NT2/D1 (cell line): ENCODE data around the gene ZFPL1.

Source experiments
- DNase-seq: peaks from one replicate; pipeline ENCODE4 v3.0.0-alpha.2; 2011; ENCODE audit warnings: low read depth, low spot score
- H3K27me3 ChIP-seq: 2 replicates; pipeline ENCODE4 v1.6.0; 2011; ENCODE audit warnings: mild to moderate bottlenecking; ENCODE audit not compliant: insufficient read length, insufficient read depth
- H3K36me3 ChIP-seq: 2 replicates; pipeline ENCODE4 v1.6.1; 2011; ENCODE audit warnings: mild to moderate bottlenecking, low read length, mixed read lengths; ENCODE audit not compliant: insufficient read depth, insufficient read length
- H3K4me1 ChIP-seq: 2 replicates; pipeline ENCODE4 v1.5.1; 2011; ENCODE audit not compliant: insufficient read depth, insufficient read length
- H3K4me3 ChIP-seq: 2 replicates; pipeline ENCODE4 v1.5.1; 2011; ENCODE audit warnings: low read depth; ENCODE audit not compliant: insufficient read length
- H3K9ac ChIP-seq: 2 replicates; pipeline ENCODE4 v1.6.0; 2011; ENCODE audit warnings: low read depth; ENCODE audit not compliant: insufficient read length
- H3K9me3 ChIP-seq: 2 replicates; pipeline ENCODE4 v1.5.1; 2011; ENCODE audit warnings: mild to moderate bottlenecking, low read length; ENCODE audit not compliant: insufficient read depth
- SUZ12 ChIP-seq: IDR thresholded peaks from 2 replicates; pipeline ENCODE4 v1.6.1; 2011; ENCODE audit not compliant: insufficient read length, insufficient read depth; ENCODE audit errors: extremely low read depth
- YY1 ChIP-seq: IDR thresholded peaks from 2 replicates; pipeline ENCODE4 v1.6.1; 2011; ENCODE audit not compliant: insufficient read length, insufficient read depth
- ZNF274 ChIP-seq: IDR thresholded peaks from 2 replicates; pipeline ENCODE4 v1.6.1; 2011; ENCODE audit warnings: mild to moderate bottlenecking, low read depth, low read length

The ZFPL1 gene

DNA sequence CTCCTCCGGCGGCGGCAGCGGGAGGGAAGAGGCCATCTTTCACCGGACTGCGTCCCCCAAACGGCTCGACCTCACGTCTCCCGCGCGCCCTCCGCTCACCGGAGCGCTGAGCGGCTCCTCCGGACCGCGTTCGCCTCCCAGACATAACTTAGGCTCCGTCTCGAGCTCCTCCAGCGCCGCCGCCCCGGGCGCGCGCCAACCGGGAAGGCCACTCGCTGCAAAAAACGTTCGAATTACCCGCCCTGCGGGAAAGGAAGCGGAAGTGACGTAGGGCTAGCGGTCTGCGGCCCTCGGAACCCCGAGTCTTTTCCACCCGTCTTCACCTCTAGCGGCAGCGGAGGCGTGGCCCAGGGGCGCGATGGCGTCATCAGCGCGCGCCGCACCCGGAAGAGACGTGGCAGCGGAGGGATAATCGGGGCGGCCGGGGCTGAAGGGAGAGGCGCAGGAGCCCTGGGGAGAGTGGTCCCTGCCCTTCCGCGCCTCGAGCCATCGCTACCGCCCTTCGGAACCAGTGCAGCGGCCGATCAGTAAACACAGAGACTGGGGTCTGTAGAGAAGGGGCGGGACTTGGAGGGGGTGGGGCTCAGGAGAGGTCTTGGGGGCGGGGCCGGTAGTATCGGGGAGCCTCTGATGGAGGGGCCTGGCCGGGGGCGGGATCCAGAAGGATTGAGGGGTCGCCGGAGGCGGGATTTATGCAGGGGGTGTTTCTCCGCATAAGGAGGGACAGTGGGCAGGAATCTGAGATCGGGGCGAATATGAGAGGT lies at the start of gene ZFPL1, which contains the start of gene CDCA5:
TSS of gene ZFPL1 (plus strand) at position 389 of the 764 bp plus-strand sequence. CDS start 477 bp downstream, outside the sequence.
TSS of gene CDCA5 (minus strand) at position 207 of the 764 bp plus-strand sequence. CDS start at position 145, 62 bp downstream.
- no peaks in the 10 kb centered on the region for H3K9me3 ChIP-seq
- H3K4me3 ChIP-seq, result peak within 1 kb of the TSS; percentile 75
- peak within 1 kb of the TSS; percentile 86 for H3K9ac ChIP-seq
- TF ChIP-seq SUZ12 (no peak), YY1 (no peak), ZNF274 (no peak)
- peaks cover 82% of the 10 kb centered on the region for H3K36me3 ChIP-seq
- peak; percentile 96 for DNase-seq
- no peaks in the 10 kb centered on the region for H3K4me1 ChIP-seq
- H3K27me3 ChIP-seq, result no peaks in the 10 kb centered on the region

DNA sequence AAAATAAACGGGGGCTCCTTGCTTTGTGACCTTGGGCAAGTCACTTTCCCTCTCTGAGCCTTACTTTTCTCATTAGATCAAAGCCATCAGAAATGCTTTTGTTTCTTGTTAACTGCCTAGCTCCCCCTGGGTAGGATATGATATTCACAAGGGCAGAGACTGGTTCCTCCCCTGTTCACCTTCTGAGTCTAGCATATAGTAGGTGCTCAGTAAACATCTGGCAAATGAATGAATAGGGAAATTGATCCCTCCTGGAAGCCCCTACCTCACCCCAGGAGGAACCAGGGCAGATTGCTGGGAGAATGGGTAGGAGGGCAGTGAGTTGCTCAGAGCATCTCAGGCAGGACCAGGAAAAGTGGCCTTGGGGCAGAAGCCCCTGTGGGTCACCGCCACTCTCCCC lies 49.6 kb upstream of the ZFPL1 start:
- H3K9ac ChIP-seq, result no peak overlapping the region
- DNase-seq, result no peak
- H3K9me3 ChIP-seq, result no peaks in the 10 kb centered on the region
- no peaks in the 10 kb centered on the region for H3K27me3 ChIP-seq
- TF ChIP-seq ZNF274 (no peak), YY1 (no peak), SUZ12 (no peak)
- H3K4me1 ChIP-seq, result no peaks in the 10 kb centered on the region
- H3K4me3 ChIP-seq, result no peak overlapping the region
- H3K36me3 ChIP-seq, result peaks cover 58% of the 10 kb centered on the region

DNA sequence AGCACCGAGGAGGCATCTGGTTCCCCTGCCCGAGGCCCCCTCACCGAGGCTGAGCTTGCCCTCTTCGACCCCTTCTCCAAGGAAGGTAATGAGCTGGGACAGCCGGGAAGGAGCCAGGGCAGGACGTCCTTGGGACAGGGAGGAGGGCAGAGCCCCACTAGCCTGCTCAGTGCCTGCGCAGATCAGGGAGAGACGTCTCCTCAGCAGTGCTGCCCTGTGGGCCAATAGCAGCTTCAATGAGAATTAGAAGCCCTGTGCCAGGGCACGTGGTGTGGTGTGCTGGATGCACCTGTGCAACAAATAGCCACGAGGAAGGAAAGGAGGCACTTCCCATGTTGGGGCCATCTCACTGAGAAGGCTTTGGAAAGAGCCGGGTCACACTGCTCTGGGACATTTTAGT lies 48.4 kb upstream of the ZFPL1 start:
- Histone ChIP-seq H3K4me1 (no peaks in the 10 kb centered on the region), H3K27me3 (no peaks in the 10 kb centered on the region), H3K9ac (no peak overlapping the region), H3K9me3 (no peaks in the 10 kb centered on the region), H3K4me3 (no peak overlapping the region), H3K36me3 (peaks cover 65% of the 10 kb centered on the region)
- no peak for TF ChIP-seq SUZ12
- TF ChIP-seq ZNF274, result no peak
- no peak for TF ChIP-seq YY1
- DNase-seq, result no peak

DNA sequence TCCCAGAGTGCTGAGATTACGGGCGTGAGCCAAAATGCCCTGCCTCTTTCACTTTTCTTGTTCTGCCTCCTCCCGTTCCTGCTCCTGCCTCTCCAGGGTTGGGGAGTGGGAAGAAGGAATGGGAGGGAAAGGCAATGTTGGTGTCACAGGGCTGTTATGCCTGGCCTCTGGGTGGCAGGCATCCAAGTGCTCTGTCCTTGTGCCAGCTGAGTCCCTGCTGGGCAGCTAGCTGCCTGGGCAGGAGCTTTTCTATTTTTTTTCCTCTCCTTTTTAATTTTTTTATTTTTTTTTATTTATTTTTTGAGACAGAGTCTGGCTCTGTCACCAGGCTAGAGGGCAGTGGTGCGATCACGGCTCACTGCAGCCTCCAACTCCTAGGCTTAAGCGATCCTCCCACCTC lies 47.1 kb upstream of the ZFPL1 start:
- Histone ChIP-seq H3K4me1 (no peaks in the 10 kb centered on the region), H3K36me3 (peaks cover 61% of the 10 kb centered on the region), H3K9me3 (no peaks in the 10 kb centered on the region), H3K27me3 (no peaks in the 10 kb centered on the region), H3K4me3 (no peak overlapping the region), H3K9ac (no peak overlapping the region)
- no peak for DNase-seq
- no peak for TF ChIP-seq SUZ12
- no peak for TF ChIP-seq YY1
- TF ChIP-seq ZNF274, result no peak

DNA sequence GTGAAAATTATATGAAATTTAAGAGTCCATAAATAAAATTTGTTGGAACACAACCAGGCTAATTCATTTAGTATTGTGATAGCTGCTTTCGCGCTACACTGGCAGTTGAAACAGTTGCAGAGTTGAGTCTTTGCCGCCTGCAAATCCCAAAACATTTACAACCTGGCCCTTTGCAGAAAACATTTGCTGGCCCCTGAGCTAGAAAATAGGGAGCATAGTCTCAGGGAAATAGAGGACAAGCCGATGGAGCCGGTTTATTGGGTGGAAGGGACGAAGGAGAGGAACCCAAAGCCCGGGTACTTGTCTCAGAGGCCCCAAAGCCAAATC lies 43.5 kb upstream of the ZFPL1 start:
- no peaks in the 10 kb centered on the region for H3K9me3 ChIP-seq
- H3K9ac ChIP-seq, result peak overlapping the region; percentile 68
- no peak for TF ChIP-seq ZNF274
- TF ChIP-seq YY1, result no peak
- TF ChIP-seq SUZ12, result no peak
- H3K36me3 ChIP-seq, result peaks cover 64% of the 10 kb centered on the region
- H3K4me3 ChIP-seq, result peak overlapping the region; percentile 91
- H3K4me1 ChIP-seq, result peaks cover 10% of the 10 kb centered on the region
- H3K27me3 ChIP-seq, result no peaks in the 10 kb centered on the region
- DNase-seq, result no peak

DNA sequence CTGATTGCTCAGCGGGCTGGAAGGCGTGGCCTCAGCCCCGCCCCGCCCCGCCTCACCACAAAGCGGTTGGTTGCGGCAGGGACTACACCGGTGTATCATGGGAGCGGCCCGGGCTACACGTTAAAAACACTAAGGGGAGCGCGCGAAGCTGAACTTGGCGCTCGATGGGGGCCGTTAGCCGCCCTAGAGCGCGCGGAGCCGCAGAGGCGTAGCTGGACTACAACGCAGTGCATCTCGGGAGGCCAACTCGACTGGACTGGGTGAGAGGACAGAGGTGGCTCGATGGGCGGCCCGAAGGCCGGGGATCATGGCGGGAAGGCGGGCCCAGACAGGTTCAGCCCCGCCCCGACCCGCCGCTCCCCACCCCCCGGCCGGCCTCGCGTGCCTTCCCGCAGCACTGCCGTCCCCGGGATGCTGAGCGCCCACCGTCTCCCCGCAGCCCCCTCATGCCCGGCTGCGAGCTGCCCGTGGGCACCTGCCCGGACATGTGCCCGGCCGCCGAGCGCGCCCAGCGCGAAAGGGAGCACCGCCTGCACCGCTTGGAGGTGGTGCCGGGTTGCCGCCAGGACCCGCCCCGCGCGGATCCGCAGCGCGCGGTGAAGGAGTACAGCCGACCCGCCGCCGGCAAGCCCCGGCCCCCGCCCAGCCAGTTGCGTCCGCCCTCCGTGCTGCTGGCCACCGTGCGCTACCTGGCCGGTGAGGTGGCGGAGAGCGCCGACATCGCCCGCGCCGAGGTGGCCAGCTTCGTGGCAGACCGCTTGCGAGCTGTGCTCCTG lies 43.0 kb upstream of the ZFPL1 start, which contains the start of gene SAC3D1:
TSS of gene SAC3D1 (plus strand) at position 364 of the 776 bp plus-strand sequence. CDS start at position 447, 83 bp downstream.
- no peaks in the 10 kb centered on the region for H3K9me3 ChIP-seq
- H3K36me3 ChIP-seq, result peaks cover 64% of the 10 kb centered on the region
- H3K4me3 ChIP-seq, result peak within 1 kb of the TSS; percentile 91
- H3K9ac ChIP-seq, result peak within 1 kb of the TSS; percentile 95
- no peaks in the 10 kb centered on the region for H3K27me3 ChIP-seq
- H3K4me1 ChIP-seq, result peaks cover 10% of the 10 kb centered on the region
- DNase-seq, result peak; percentile 93
- TF ChIP-seq ZNF274 (no peak), SUZ12 (no peak), YY1 (no peak)

DNA sequence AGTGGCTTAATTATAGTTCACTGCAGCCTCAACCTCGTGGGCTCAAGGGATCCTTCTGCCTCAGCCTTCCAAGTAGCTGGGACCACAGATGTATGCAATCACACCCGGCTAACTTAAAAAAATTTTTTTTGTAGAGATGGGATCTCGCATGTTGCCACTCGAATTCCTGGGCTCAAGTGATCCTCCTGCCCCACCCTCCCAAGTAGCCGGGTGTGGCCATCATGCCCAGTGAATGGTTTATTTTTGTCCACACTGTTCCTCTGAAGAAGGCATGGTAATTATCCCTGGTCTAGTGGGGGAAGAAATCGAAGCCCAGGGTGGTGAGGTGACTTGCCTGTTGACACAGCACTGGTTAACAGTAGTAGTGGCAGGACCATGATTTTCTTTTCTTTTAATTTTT lies 41.1 kb upstream of the ZFPL1 start:
- DNase-seq, result no peak
- peaks cover 13% of the 10 kb centered on the region for H3K4me1 ChIP-seq
- H3K9me3 ChIP-seq, result no peaks in the 10 kb centered on the region
- no peaks in the 10 kb centered on the region for H3K27me3 ChIP-seq
- no peak overlapping the region for H3K4me3 ChIP-seq
- no peak overlapping the region for H3K9ac ChIP-seq
- TF ChIP-seq YY1, result no peak
- TF ChIP-seq ZNF274, result no peak
- peaks cover 60% of the 10 kb centered on the region for H3K36me3 ChIP-seq
